Suprapubic skin (tissue), 4 donors: ENCODE results near the gene ERG.

Experiments used
- CTCF ChIP-seq, 2 donors: fragments of 200-600 bp in 1 of 2; fragments of 450-650 bp in 1 of 2; sonication (generic) in 1 of 2; IDR thresholded peaks; one replicate each; pipeline ENCODE4 v1.5.1; 2016 to 2019; ENCODE audit warnings: antibody characterized with exemption in 2 of 2, mild to moderate bottlenecking in 1 of 2, moderate library complexity in 1 of 2
- EP300 ChIP-seq: sonication (generic); formaldehyde crosslinking; IDR thresholded peaks from one replicate; pipeline ENCODE4 v1.6.1; 2017; ENCODE audit warnings: antibody characterized with exemption
- POLR2A ChIP-seq, 2 donors: fragments of 450-650 bp; IDR thresholded peaks; one replicate each; pipeline ENCODE4 v1.6.1; 2017; ENCODE audit warnings: antibody characterized with exemption in 2 of 2, mild to moderate bottlenecking in 2 of 2, moderate library complexity in 2 of 2
- POLR2AphosphoS5 ChIP-seq, 3 donors: sonication (generic); formaldehyde crosslinking; IDR thresholded peaks; one replicate each; pipeline ENCODE4 v1.6.1; 2017; ENCODE audit warnings: antibody characterized with exemption in 3 of 3

- TF ChIP-seq EP300 (no peak), CTCF (IDR thresholded peaks at IDR 0.05) (no peak), POLR2A (IDR thresholded peaks at IDR 0.05) (no peak), POLR2AphosphoS5 (IDR thresholded peaks at IDR 0.05) (no peak)
Measured at GRCh38 chr21:38363693-38364092, 134.6 kb downstream of the ERG start.
